ENCODE measurements around the gene MFAP4. TPM values are rescaled to one million over a fixed set of nuclear protein-coding genes. Genes with fewer than 3 reads are reported as not detected.

MFAP4 gene
- total and polyA plus RNA-seq, 12 donors: 7.2 to 84.5 (median 31.9) TPM

- Histone ChIP-seq H3K27ac (no peak overlapping the region), H3K4me1 (replicated peaks in 1 of 2) (peaks cover 12 to 29% of the 10 kb centered on the region in 2 donors), H3K36me3 (replicated peaks in 1 of 2) (no peaks in the 10 kb centered on the region), H3K9me3 (replicated peaks in 1 of 3) (no peaks in the 10 kb centered on the region), H3K4me3 (no peak overlapping the region), H3K27me3 (no peaks in the 10 kb centered on the region)
- DNase-seq: peak in 1 of 7 donors; percentile 7
- TF ChIP-seq, protein P1, sequence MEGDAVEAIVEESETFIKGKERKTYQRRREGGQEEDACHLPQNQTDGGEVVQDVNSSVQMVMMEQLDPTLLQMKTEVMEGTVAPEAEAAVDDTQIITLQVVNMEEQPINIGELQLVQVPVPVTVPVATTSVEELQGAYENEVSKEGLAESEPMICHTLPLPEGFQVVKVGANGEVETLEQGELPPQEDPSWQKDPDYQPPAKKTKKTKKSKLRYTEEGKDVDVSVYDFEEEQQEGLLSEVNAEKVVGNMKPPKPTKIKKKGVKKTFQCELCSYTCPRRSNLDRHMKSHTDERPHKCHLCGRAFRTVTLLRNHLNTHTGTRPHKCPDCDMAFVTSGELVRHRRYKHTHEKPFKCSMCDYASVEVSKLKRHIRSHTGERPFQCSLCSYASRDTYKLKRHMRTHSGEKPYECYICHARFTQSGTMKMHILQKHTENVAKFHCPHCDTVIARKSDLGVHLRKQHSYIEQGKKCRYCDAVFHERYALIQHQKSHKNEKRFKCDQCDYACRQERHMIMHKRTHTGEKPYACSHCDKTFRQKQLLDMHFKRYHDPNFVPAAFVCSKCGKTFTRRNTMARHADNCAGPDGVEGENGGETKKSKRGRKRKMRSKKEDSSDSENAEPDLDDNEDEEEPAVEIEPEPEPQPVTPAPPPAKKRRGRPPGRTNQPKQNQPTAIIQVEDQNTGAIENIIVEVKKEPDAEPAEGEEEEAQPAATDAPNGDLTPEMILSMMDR (IDR thresholded peaks at IDR 0.05): no peak
- TF ChIP-seq POLR2A (IDR thresholded peaks at IDR 0.05): no peak
- intact Hi-C loops (cut with DNase I): loop anchor here (10.0 kb wide), 2 partner anchors 138 to 398 kb away; no protein-coding TSS in a partner anchor
- 92 to 96% (median 95%) methylated on average over 5 of the region's 5 CpGs for WGBS, 4 donors
Observed at GRCh38 chr17:19366637-19366972, 20.4 kb downstream of the MFAP4 start.

GRCh38 chr17:19365833-19366636, 21.0 kb downstream of the MFAP4 start:
- DNase-seq: peak in 1 of 7 donors; percentile 10
- TF ChIP-seq, protein P1 (IDR thresholded peaks at IDR 0.05): no peak
- no peak for TF ChIP-seq POLR2A (IDR thresholded peaks at IDR 0.05)
- intact Hi-C loops (cut with DNase I): loop anchor here (10.0 kb wide), 2 partner anchors 139 to 399 kb away; no protein-coding TSS in a partner anchor
- Histone ChIP-seq H3K36me3 (replicated peaks in 1 of 2) (no peaks in the 10 kb centered on the region), H3K9me3 (replicated peaks in 1 of 3) (no peaks in the 10 kb centered on the region), H3K27me3 (no peaks in the 10 kb centered on the region), H3K4me1 (replicated peaks in 1 of 2) (peaks cover 12 to 26% of the 10 kb centered on the region in 2 donors), H3K4me3 (no peak overlapping the region), H3K27ac (no peak overlapping the region)
- 89 to 99% (median 93%) methylated on average over 6 to 9 of the region's 9 CpGs for WGBS, 4 donors

GRCh38 chr17:19365499-19365817, 21.5 kb downstream of the MFAP4 start:
- H3K36me3 ChIP-seq (replicated peaks in 1 of 2): no peaks in the 10 kb centered on the region
- H3K4me1 ChIP-seq (replicated peaks in 1 of 2): peaks cover 12 to 20% of the 10 kb centered on the region in 2 donors
- peak in 1 of 7 donors; percentile 13 for DNase-seq
- H3K4me3 ChIP-seq: no peak overlapping the region
- H3K9me3 ChIP-seq (replicated peaks in 1 of 3): no peaks in the 10 kb centered on the region
- no peaks in the 10 kb centered on the region for H3K27me3 ChIP-seq
- no peak overlapping the region for H3K27ac ChIP-seq
- WGBS, 4 donors: 87 to 93% (median 90%) methylated on average over 4 of the region's 4 CpGs
- intact Hi-C loops (cut with DNase I): loop anchor here (10.0 kb wide), 2 partner anchors 139 to 399 kb away; no protein-coding TSS in a partner anchor
- no peak for TF ChIP-seq POLR2A (IDR thresholded peaks at IDR 0.05)
- TF ChIP-seq, protein P1 (IDR thresholded peaks at IDR 0.05): no peak

- Histone ChIP-seq H3K4me1 (replicated peaks in 1 of 2) (peaks cover 12 to 20% of the 10 kb centered on the region in 2 donors), H3K4me3 (no peak overlapping the region), H3K36me3 (replicated peaks in 1 of 2) (no peaks in the 10 kb centered on the region), H3K27me3 (no peaks in the 10 kb centered on the region), H3K9me3 (replicated peaks in 1 of 3) (no peaks in the 10 kb centered on the region), H3K27ac (no peak overlapping the region)
- TF ChIP-seq, protein P1 (IDR thresholded peaks at IDR 0.05): no peak
- no peak for TF ChIP-seq POLR2A (IDR thresholded peaks at IDR 0.05)
- intact Hi-C loops (cut with DNase I): loop anchor here (5.0 to 10.0 kb wide), 3 partner anchors 82 to 400 kb away; no protein-coding TSS in a partner anchor
- 69 to 85% (median 74%) methylated on average over 6 to 14 of the region's 14 CpGs for WGBS, 4 donors
- peak in 4 of 7 donors; percentile 38 to 64 (median 50) for DNase-seq
Observed at GRCh38 chr17:19364699-19365498, 22.1 kb downstream of the MFAP4 start.
